ENCODE measurements around the gene SLC2A6. TPM values are rescaled to one million over a fixed set of nuclear protein-coding genes. Genes with fewer than 3 reads are reported as not detected.

The SLC2A6 gene
- 12.1 and 14.3 TPM in 2 replicates for total RNA-seq

GRCh38 chr9:133478851-133479711 is at the start of gene SLC2A6:
Gene SLC2A6 (minus strand): TSS chr9:133479099. CDS start chr9:133479059, 40 bp downstream.

GRCh38 chr9:133524679-133525228 is 45.9 kb upstream of the SLC2A6 start, which contains the start of gene MYMK:
Gene MYMK (minus strand): TSS chr9:133524959. CDS start chr9:133524844, 115 bp downstream.

GRCh38 chr9:133459476-133460404 is 19.2 kb downstream of the SLC2A6 start, which contains the start of gene CACFD1:
Gene CACFD1 (plus strand): TSS chr9:133459978. CDS start chr9:133460067, 89 bp downstream.

GRCh38 chr9:133421615-133422542 is 57.0 kb downstream of the SLC2A6 start, which contains the start of gene ADAMTS13:
Gene ADAMTS13 (plus strand): TSS chr9:133422367. CDS start chr9:133422444, 77 bp downstream.

Other genes starting within 250 kb of the SLC2A6 start
- not detected in 2 replicates for gene ABO, start 203.9 kb downstream of the SLC2A6 start, total RNA-seq
- 7.5 and 12.2 TPM in 2 replicates for gene SURF6, start 142.9 kb downstream of the SLC2A6 start, total RNA-seq
- gene MED22, start 131.0 kb downstream of the SLC2A6 start, total RNA-seq = 14.5 and 14.8 TPM in 2 replicates
- 2,146 and 2,339 TPM in 2 replicates for gene RPL7A, start 130.9 kb downstream of the SLC2A6 start, total RNA-seq
- 22.7 and 36.2 TPM in 2 replicates for gene SURF1, start 122.6 kb downstream of the SLC2A6 start, total RNA-seq
- gene SURF2, start 122.5 kb downstream of the SLC2A6 start, total RNA-seq = 13.9 and 21.3 TPM in 2 replicates
- gene SURF4, start 103.0 kb downstream of the SLC2A6 start, total RNA-seq = 382 and 497 TPM in 2 replicates
- 0.44 and 0.79 TPM in 2 replicates for gene STKLD1, start 102.7 kb downstream of the SLC2A6 start, total RNA-seq
- 11.9 and 16.8 TPM in 2 replicates for gene REXO4, start 61.1 kb downstream of the SLC2A6 start, total RNA-seq
- 1.8 and 2.0 TPM in 2 replicates for gene ADAMTS13, start 56.7 kb downstream of the SLC2A6 start, total RNA-seq
- 7.1 and 10.6 TPM in 2 replicates for gene CACFD1, start 19.1 kb downstream of the SLC2A6 start, total RNA-seq
- not detected in 2 replicates for gene MYMK, start 45.9 kb upstream of the SLC2A6 start, total RNA-seq
- gene ADAMTSL2, start 55.6 kb upstream of the SLC2A6 start, total RNA-seq = 0.06 and 0.79 TPM in 2 replicates
- not detected in 2 replicates for gene FAM163B, start 130.3 kb upstream of the SLC2A6 start, total RNA-seq
- not detected in 2 replicates for gene DBH, start 157.3 kb upstream of the SLC2A6 start, total RNA-seq